GM23338 (cell line): ENCODE results near the gene NKAPL. TPM values are rescaled to one million over a fixed set of nuclear protein-coding genes. Genes with fewer than 3 reads are reported as not detected.

Source experiments
- ATAC-seq: fragments of 200-7000 bp; cut with Tn5 transposase; 3 replicates; pipeline ENCODE4 v1.9.1; 2020
- DNase-seq: peaks from one replicate; pipeline ENCODE4 v3.0.0-alpha.2; 2015; ENCODE audit warnings: low spot score
- H2AFZ ChIP-seq: fragments of 200-600 bp; sonication (generic); 2 replicates; pipeline ENCODE4 v1.8.0; 2016; ENCODE audit warnings: antibody characterized with exemption, mild to moderate bottlenecking, moderate library complexity
- H3F3A ChIP-seq: fragments of 200-600 bp; sonication (generic); replicated peaks from 2 replicates; pipeline ENCODE4 v1.8.0; 2017; ENCODE audit warnings: antibody characterized with exemption, mixed run types, low read depth
- H3K27ac ChIP-seq: fragments of 200-600 bp; sonication (generic); 2 replicates; pipeline ENCODE4 v1.6.1; 2016; ENCODE audit warnings: low read depth
- H3K27me3 ChIP-seq: fragments of 200-600 bp; sonication (generic); 2 replicates; pipeline ENCODE4 v1.8.0; 2016; ENCODE audit warnings: mild to moderate bottlenecking, mixed run types, moderate library complexity; ENCODE audit not compliant: insufficient read depth
- H3K36me3 ChIP-seq: fragments of 200-600 bp; sonication (generic); 2 replicates; pipeline ENCODE4 v1.8.0; 2016; ENCODE audit warnings: mild to moderate bottlenecking; ENCODE audit not compliant: insufficient read depth
- H3K4me1 ChIP-seq: fragments of 200-600 bp; sonication (generic); 2 replicates; pipeline ENCODE4 v1.8.0; 2016; ENCODE audit warnings: mild to moderate bottlenecking, moderate library complexity; ENCODE audit not compliant: insufficient read depth
- H3K4me2 ChIP-seq: fragments of 200-600 bp; sonication (generic); 2 replicates; pipeline ENCODE4 v1.7.1; 2017; ENCODE audit warnings: mixed run types
- H3K4me3 ChIP-seq: fragments of 200-600 bp; sonication (generic); 2 replicates; pipeline ENCODE4 v1.6.1; 2016; ENCODE audit warnings: mixed run types
- H3K79me2 ChIP-seq: fragments of 200-600 bp; sonication (generic); replicated peaks from 2 replicates; pipeline ENCODE4 v1.8.0; 2017; ENCODE audit warnings: mild to moderate bottlenecking; ENCODE audit not compliant: insufficient read depth
- H3K9me2 ChIP-seq: fragments of 200-600 bp; sonication (generic); 2 replicates; pipeline ENCODE4 v1.8.0; 2017; ENCODE audit not compliant: insufficient read depth
- H4K20me1 ChIP-seq: fragments of 200-600 bp; sonication (generic); replicated peaks from 2 replicates; pipeline ENCODE4 v1.8.0; 2017; ENCODE audit warnings: mild to moderate bottlenecking; ENCODE audit not compliant: insufficient read depth
- H3K27ac Mint-ChIP-seq: 2 replicates; pipeline ENCODE4 v1.8.0; 2020; ENCODE audit warnings: inconsistent platforms, mild to moderate bottlenecking, moderate library complexity, mixed read lengths
- H3K27me3 Mint-ChIP-seq: 3 replicates; pipeline ENCODE4 v1.8.0; 2022; ENCODE audit warnings: low read depth, mild to moderate bottlenecking, moderate library complexity, mixed read lengths, inconsistent platforms; ENCODE audit not compliant: insufficient read depth, poor library complexity
- H3K36me3 Mint-ChIP-seq: 3 replicates; pipeline ENCODE4 v1.8.0; 2021; ENCODE audit warnings: low read depth, mild to moderate bottlenecking, inconsistent platforms, moderate library complexity, mixed read lengths
- H3K4me1 Mint-ChIP-seq: 3 replicates; pipeline ENCODE4 v1.8.0; 2020; ENCODE audit warnings: mild to moderate bottlenecking, inconsistent platforms, mixed read lengths
- H3K4me3 Mint-ChIP-seq: 3 replicates; pipeline ENCODE4 v1.8.0; 2021; ENCODE audit warnings: moderate library complexity, mild to moderate bottlenecking, inconsistent platforms, mixed read lengths
- H3K9me3 Mint-ChIP-seq: 3 replicates; pipeline ENCODE4 v1.8.0; 2020; ENCODE audit warnings: moderate library complexity, mild to moderate bottlenecking, inconsistent platforms, mixed read lengths
- CREB1 ChIP-seq: fragments of 250-450 bp; sonication (Bioruptor Pico); IDR thresholded peaks from 2 replicates; pipeline ENCODE4 v1.5.0; 2020; ENCODE audit warnings: low read depth, mild to moderate bottlenecking, moderate library complexity
- ETS1 ChIP-seq: IDR thresholded peaks from 2 replicates; pipeline ENCODE4 v1.6.1; 2016; ENCODE audit warnings: antibody characterized with exemption
- JUNB ChIP-seq: IDR thresholded peaks from one replicate; pipeline ENCODE4 v1.6.1; 2016; ENCODE audit warnings: antibody characterized with exemption; ENCODE audit not compliant: unreplicated experiment
- STAT1 ChIP-seq: IDR thresholded peaks from one replicate; pipeline ENCODE4 v1.6.1; 2016; ENCODE audit warnings: antibody characterized with exemption; ENCODE audit not compliant: unreplicated experiment
- ZNF114 ChIP-seq: fragments of 250-450 bp; sonication (Bioruptor Pico); IDR thresholded peaks from 2 replicates; pipeline ENCODE4 v1.5.0; 2020; ENCODE audit warnings: mild to moderate bottlenecking, moderate library complexity
- ZNF331 ChIP-seq: fragments of 250-450 bp; sonication (Bioruptor Pico); IDR thresholded peaks from 2 replicates; pipeline ENCODE4 v1.5.0; 2020; ENCODE audit warnings: low read depth, mild to moderate bottlenecking, moderate library complexity
- polyA plus RNA-seq: library from polyadenylated mRNA; unstranded; fragments of >200 nt; fragmentation: Nextera tagmentation; extraction: Ambion mirVana; gene quantifications from 2 replicates; pipeline ENCODE4 v1.2.1, GENCODE V29; 2016
- total RNA-seq: library from RNA; depleted of rRNA; stranded (reverse); fragments of >200 nt; shearing (Covaris generic); gene quantifications from 2 replicates; pipeline ENCODE4 v1.2.3, GENCODE V29; 2014
- TF ChIP-seq, protein P1 (sequence below): IDR thresholded peaks from one replicate; pipeline ENCODE4 v1.6.1; 2018; ENCODE audit warnings: antibody characterized with exemption; ENCODE audit not compliant: unreplicated experiment
- TF ChIP-seq, protein P2 (sequence below): fragments of 250-450 bp; sonication (Bioruptor Pico); IDR thresholded peaks from 2 replicates; pipeline ENCODE4 v1.5.0; 2020; ENCODE audit warnings: mild to moderate bottlenecking, moderate library complexity

NKAPL gene
- total and polyA plus RNA-seq, 2 experiments from 2014 or later: 1.6 to 2.9 TPM

DNA sequence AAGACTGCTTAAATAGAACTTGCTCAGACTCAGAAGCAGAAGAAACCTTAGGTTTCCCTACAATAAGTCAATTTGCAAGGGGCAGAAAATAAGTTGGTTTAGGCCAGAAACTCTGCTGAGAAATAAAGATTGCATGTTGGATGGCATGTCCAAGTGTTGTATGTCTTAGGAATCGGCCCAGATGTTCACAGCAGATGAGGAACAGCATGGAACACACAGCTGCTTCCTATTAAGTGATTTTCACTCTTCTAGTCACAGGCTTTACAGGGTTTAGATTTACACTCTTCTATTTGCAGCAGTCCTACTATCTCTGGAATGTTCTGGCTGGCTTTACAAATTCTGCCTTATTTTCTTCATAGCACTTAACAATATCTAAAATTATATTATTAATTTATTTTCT is 10.2 kb upstream of the NKAPL start:
- peaks cover 37% of the 10 kb centered on the region for H3K36me3 Mint-ChIP-seq
- peaks cover 8% of the 10 kb centered on the region for H3K27me3 Mint-ChIP-seq
- no peak for ATAC-seq

More for the DNA sequence above, 10.2 kb upstream of the NKAPL start:
- H3K27me3 ChIP-seq: no peaks in the 10 kb centered on the region
- no peak overlapping the region for H3K4me3 ChIP-seq
- H3F3A ChIP-seq: no peaks in the 10 kb centered on the region
- no peak overlapping the region for H2AFZ ChIP-seq
- H3K4me1 ChIP-seq: peaks cover 11% of the 10 kb centered on the region
- H3K4me3 Mint-ChIP-seq: no peak overlapping the region
- no peak overlapping the region for H3K4me2 ChIP-seq
- H3K4me1 Mint-ChIP-seq: peaks cover 11% of the 10 kb centered on the region
- H3K79me2 ChIP-seq: peaks cover 16% of the 10 kb centered on the region
- no peaks in the 10 kb centered on the region for H4K20me1 ChIP-seq
- H3K36me3 ChIP-seq: peaks cover 13% of the 10 kb centered on the region
- TF ChIP-seq ZNF114: no peak
- TF ChIP-seq ZNF331 (CRISPR knock-in tag): no peak
- TF ChIP-seq, protein P1, sequence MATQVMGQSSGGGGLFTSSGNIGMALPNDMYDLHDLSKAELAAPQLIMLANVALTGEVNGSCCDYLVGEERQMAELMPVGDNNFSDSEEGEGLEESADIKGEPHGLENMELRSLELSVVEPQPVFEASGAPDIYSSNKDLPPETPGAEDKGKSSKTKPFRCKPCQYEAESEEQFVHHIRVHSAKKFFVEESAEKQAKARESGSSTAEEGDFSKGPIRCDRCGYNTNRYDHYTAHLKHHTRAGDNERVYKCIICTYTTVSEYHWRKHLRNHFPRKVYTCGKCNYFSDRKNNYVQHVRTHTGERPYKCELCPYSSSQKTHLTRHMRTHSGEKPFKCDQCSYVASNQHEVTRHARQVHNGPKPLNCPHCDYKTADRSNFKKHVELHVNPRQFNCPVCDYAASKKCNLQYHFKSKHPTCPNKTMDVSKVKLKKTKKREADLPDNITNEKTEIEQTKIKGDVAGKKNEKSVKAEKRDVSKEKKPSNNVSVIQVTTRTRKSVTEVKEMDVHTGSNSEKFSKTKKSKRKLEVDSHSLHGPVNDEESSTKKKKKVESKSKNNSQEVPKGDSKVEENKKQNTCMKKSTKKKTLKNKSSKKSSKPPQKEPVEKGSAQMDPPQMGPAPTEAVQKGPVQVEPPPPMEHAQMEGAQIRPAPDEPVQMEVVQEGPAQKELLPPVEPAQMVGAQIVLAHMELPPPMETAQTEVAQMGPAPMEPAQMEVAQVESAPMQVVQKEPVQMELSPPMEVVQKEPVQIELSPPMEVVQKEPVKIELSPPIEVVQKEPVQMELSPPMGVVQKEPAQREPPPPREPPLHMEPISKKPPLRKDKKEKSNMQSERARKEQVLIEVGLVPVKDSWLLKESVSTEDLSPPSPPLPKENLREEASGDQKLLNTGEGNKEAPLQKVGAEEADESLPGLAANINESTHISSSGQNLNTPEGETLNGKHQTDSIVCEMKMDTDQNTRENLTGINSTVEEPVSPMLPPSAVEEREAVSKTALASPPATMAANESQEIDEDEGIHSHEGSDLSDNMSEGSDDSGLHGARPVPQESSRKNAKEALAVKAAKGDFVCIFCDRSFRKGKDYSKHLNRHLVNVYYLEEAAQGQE: no peak
- TF ChIP-seq JUNB: no peak
- TF ChIP-seq, protein P2, sequence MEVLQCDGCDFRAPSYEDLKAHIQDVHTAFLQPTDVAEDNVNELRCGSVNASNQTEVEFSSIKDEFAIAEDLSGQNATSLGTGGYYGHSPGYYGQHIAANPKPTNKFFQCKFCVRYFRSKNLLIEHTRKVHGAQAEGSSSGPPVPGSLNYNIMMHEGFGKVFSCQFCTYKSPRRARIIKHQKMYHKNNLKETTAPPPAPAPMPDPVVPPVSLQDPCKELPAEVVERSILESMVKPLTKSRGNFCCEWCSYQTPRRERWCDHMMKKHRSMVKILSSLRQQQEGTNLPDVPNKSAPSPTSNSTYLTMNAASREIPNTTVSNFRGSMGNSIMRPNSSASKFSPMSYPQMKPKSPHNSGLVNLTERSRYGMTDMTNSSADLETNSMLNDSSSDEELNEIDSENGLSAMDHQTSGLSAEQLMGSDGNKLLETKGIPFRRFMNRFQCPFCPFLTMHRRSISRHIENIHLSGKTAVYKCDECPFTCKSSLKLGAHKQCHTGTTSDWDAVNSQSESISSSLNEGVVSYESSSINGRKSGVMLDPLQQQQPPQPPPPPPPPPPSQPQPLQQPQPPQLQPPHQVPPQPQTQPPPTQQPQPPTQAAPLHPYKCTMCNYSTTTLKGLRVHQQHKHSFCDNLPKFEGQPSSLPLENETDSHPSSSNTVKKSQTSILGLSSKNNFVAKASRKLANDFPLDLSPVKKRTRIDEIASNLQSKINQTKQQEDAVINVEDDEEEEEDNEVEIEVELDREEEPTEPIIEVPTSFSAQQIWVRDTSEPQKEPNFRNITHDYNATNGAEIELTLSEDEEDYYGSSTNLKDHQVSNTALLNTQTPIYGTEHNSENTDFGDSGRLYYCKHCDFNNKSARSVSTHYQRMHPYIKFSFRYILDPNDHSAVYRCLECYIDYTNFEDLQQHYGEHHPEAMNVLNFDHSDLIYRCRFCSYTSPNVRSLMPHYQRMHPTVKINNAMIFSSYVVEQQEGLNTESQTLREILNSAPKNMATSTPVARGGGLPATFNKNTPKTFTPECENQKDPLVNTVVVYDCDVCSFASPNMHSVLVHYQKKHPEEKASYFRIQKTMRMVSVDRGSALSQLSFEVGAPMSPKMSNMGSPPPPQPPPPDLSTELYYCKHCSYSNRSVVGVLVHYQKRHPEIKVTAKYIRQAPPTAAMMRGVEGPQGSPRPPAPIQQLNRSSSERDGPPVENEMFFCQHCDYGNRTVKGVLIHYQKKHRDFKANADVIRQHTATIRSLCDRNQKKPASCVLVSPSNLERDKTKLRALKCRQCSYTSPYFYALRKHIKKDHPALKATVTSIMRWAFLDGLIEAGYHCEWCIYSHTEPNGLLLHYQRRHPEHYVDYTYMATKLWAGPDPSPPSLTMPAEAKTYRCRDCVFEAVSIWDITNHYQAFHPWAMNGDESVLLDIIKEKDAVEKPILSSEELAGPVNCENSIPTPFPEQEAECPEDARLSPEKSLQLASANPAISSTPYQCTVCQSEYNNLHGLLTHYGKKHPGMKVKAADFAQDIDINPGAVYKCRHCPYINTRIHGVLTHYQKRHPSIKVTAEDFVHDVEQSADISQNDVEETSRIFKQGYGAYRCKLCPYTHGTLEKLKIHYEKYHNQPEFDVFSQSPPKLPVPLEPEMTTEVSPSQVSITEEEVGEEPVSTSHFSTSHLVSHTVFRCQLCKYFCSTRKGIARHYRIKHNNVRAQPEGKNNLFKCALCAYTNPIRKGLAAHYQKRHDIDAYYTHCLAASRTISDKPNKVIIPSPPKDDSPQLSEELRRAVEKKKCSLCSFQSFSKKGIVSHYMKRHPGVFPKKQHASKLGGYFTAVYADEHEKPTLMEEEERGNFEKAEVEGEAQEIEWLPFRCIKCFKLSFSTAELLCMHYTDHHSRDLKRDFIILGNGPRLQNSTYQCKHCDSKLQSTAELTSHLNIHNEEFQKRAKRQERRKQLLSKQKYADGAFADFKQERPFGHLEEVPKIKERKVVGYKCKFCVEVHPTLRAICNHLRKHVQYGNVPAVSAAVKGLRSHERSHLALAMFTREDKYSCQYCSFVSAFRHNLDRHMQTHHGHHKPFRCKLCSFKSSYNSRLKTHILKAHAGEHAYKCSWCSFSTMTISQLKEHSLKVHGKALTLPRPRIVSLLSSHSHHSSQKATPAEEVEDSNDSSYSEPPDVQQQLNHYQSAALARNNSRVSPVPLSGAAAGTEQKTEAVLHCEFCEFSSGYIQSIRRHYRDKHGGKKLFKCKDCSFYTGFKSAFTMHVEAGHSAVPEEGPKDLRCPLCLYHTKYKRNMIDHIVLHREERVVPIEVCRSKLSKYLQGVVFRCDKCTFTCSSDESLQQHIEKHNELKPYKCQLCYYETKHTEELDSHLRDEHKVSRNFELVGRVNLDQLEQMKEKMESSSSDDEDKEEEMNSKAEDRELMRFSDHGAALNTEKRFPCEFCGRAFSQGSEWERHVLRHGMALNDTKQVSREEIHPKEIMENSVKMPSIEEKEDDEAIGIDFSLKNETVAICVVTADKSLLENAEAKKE (CRISPR knock-in tag): no peak
- no peak for TF ChIP-seq CREB1 (CRISPR knock-in tag)
- TF ChIP-seq STAT1: no peak
- TF ChIP-seq ETS1: no peak
- DNase-seq: no peak
- no peak overlapping the region for H3K27ac ChIP-seq
- H3K9me3 Mint-ChIP-seq: no peaks in the 10 kb centered on the region
- no peaks in the 10 kb centered on the region for H3K9me2 ChIP-seq
- H3K27ac Mint-ChIP-seq: no peak overlapping the region
